ENCODE results near the gene OPTN. TPM values are rescaled to one million over a fixed set of nuclear protein-coding genes. Genes with fewer than 3 reads are reported as not detected.

OPTN gene
- total RNA-seq, 1 experiment from 2014 or later = 13.5 TPM

- CTCF ChIA-PET = no interaction called here
- no peak overlapping the region for H3K4me3 ChIP-seq (ENCODE audit: low read depth, low read length, poor library complexity, severe bottlenecking)
- DNase-seq (ENCODE audit: low spot score) = no peak
- POLR2A ChIA-PET (ENCODE audit: low non-redundant PET) = no interaction called here
- H3K9me3 ChIP-seq (ENCODE audit: low read depth, low read length, poor library complexity, severe bottlenecking) = no peaks in the 10 kb centered on the region
- H3K36me3 ChIP-seq (ENCODE audit: insufficient read depth, low read length, poor library complexity, severe bottlenecking) = no peaks in the 10 kb centered on the region
- intact Hi-C loops (cut with micrococcal nuclease; ENCODE audit: unreplicated experiment) = no loop called here
- no peaks in the 10 kb centered on the region for H3K27me3 ChIP-seq (replicated peaks; ENCODE audit: insufficient read depth, low read depth, low read length, poor library complexity)
- TF ChIP-seq CTCF (conservative IDR thresholded peaks at IDR 0.05; ENCODE audit: low read depth, low read length) = no peak
- TF ChIP-seq EZH2 (IDR thresholded peaks at IDR 0.05; ENCODE audit: borderline replicate concordance, low read depth, low read length, poor library complexity, severe bottlenecking) = no peak
- no peaks in the 10 kb centered on the region for H3K4me1 ChIP-seq (ENCODE audit: insufficient read depth, low read length, poor library complexity, severe bottlenecking)
- no TSS peak for BruUV-seq (replicated peaks)
- no peak overlapping the region for H3K27ac ChIP-seq (ENCODE audit: low read depth, low read length, poor library complexity, severe bottlenecking)
Measured at GRCh38 chr10:13053794-13054462, 46.0 kb upstream of the OPTN start.

DNA sequence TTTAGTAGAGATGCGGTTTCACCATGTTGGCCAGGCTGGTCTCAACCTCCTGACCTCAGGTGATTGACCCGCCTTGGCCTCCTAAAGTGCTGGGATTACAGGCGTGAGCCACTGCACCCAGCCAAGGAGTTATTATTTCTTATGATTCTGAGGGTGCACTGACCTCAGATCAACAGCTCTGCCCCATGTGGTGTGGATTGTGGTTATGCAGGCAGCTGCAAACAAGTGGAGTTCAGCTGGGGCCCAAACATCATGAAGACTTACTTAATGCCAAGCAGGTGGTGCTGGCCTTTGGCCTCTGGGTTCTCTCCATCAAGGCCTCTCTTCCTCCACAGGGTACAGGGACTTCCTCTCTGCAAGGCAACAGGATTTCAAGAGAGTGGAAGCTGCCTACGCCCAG lies 45.1 kb upstream of the OPTN start:
- CTCF ChIA-PET = interaction anchor here (0.6 kb wide), 1 partner anchor 790 kb away, joined by 5 read pairs; no protein-coding TSS in a partner anchor
- POLR2A ChIA-PET (ENCODE audit: low non-redundant PET) = no interaction called here
- TF ChIP-seq CTCF (conservative IDR thresholded peaks at IDR 0.05; ENCODE audit: low read depth, low read length) (no peak), EZH2 (IDR thresholded peaks at IDR 0.05; ENCODE audit: borderline replicate concordance, low read depth, low read length, poor library complexity, severe bottlenecking) (no peak)
- intact Hi-C loops (cut with micrococcal nuclease; ENCODE audit: unreplicated experiment) = loop anchor here (5.0 kb wide), 1 partner anchor 793 kb away; no protein-coding TSS in a partner anchor
- DNase-seq (ENCODE audit: low spot score) = no peak
- H3K27me3 ChIP-seq (replicated peaks; ENCODE audit: insufficient read depth, low read depth, low read length, poor library complexity) = no peaks in the 10 kb centered on the region
- H3K27ac ChIP-seq (ENCODE audit: low read depth, low read length, poor library complexity, severe bottlenecking) = no peak overlapping the region
- no peak overlapping the region for H3K4me3 ChIP-seq (ENCODE audit: low read depth, low read length, poor library complexity, severe bottlenecking)
- no peaks in the 10 kb centered on the region for H3K9me3 ChIP-seq (ENCODE audit: low read depth, low read length, poor library complexity, severe bottlenecking)
- BruUV-seq (replicated peaks) = no TSS peak
- H3K36me3 ChIP-seq (ENCODE audit: insufficient read depth, low read length, poor library complexity, severe bottlenecking) = no peaks in the 10 kb centered on the region
- no peaks in the 10 kb centered on the region for H3K4me1 ChIP-seq (ENCODE audit: insufficient read depth, low read length, poor library complexity, severe bottlenecking)

DNA sequence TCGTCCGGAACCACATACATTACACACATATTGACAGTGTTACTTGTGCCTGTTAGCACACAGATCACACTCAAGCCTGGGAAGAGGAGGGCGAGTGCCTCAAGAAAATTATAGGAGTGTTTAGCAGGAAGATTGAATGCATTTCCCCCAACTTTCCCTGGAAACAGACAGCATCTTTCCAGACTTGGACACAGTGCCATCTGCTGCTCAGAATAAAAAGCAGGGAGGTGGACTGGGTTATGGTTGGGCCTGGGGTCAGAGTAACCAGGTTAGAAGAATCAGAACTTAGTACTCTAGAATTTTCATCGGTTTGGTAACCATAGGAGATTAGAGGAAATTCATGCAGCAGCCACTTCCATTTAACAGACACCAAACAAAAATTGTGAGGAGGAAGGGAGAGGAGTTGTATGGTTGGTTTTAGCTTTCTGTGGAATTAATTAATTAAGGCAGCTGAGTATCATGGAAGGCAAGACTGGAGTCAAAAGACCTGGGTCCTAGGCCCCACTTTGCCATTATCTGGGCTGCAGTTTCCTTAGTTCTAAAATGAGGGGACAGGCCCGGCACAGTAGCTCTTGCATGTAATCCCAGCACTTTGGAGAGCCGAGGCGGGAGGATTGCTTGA lies 43.4 kb upstream of the OPTN start:
- no peaks in the 10 kb centered on the region for H3K27me3 ChIP-seq (replicated peaks; ENCODE audit: insufficient read depth, low read depth, low read length, poor library complexity)
- H3K27ac ChIP-seq (ENCODE audit: low read depth, low read length, poor library complexity, severe bottlenecking) = no peak overlapping the region
- no TSS peak for BruUV-seq (replicated peaks)
- no peaks in the 10 kb centered on the region for H3K4me1 ChIP-seq (ENCODE audit: insufficient read depth, low read length, poor library complexity, severe bottlenecking)
- ChIA-PET CTCF (interaction anchor here (0.8 to 1.2 kb wide), 2 partner anchors 155 to 792 kb away, joined by 3 read pairs; no protein-coding TSS in a partner anchor), POLR2A (ENCODE audit: low non-redundant PET) (no interaction called here)
- intact Hi-C loops (cut with micrococcal nuclease; ENCODE audit: unreplicated experiment) = loop anchor here (5.0 kb wide), 1 partner anchor 794 kb away; no protein-coding TSS in a partner anchor
- H3K36me3 ChIP-seq (ENCODE audit: insufficient read depth, low read length, poor library complexity, severe bottlenecking) = no peaks in the 10 kb centered on the region
- no peaks in the 10 kb centered on the region for H3K9me3 ChIP-seq (ENCODE audit: low read depth, low read length, poor library complexity, severe bottlenecking)
- no peak overlapping the region for H3K4me3 ChIP-seq (ENCODE audit: low read depth, low read length, poor library complexity, severe bottlenecking)
- peak; percentile 28 for DNase-seq (ENCODE audit: low spot score)
- TF ChIP-seq CTCF (conservative IDR thresholded peaks at IDR 0.05; ENCODE audit: low read depth, low read length) = peak; percentile 65
- TF ChIP-seq EZH2 (IDR thresholded peaks at IDR 0.05; ENCODE audit: borderline replicate concordance, low read depth, low read length, poor library complexity, severe bottlenecking) = no peak

Measured in A673 (cell line).